Stimulated activated CD8-positive, alpha-beta memory T cell treated with anti-CD3 and anti-CD28 coated beads, Interleukin-12 subunit alpha, Interleukin-12 subunit beta, amount 100 ng/mL, for 4 hours (primary cell): Measurements from ENCODE around the gene KRTAP9-2.
"Not testable (repeated sequence)": the region's sequence is repeated elsewhere in the genome, so short reads cannot be mapped to it uniquely, and the experiment has no call there.

Experiments
- DNase-seq: peaks from one replicate; pipeline ENCODE4 v3.0.0-alpha.2; 2020; ENCODE audit warnings: low read depth

Gene KRTAP9-2, protein sequence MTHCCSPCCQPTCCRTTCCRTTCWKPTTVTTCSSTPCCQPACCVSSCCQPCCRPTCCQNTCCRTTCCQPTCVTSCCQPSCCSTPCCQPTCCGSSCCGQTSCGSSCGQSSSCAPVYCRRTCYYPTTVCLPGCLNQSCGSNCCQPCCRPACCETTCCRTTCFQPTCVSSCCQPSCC

DNA sequence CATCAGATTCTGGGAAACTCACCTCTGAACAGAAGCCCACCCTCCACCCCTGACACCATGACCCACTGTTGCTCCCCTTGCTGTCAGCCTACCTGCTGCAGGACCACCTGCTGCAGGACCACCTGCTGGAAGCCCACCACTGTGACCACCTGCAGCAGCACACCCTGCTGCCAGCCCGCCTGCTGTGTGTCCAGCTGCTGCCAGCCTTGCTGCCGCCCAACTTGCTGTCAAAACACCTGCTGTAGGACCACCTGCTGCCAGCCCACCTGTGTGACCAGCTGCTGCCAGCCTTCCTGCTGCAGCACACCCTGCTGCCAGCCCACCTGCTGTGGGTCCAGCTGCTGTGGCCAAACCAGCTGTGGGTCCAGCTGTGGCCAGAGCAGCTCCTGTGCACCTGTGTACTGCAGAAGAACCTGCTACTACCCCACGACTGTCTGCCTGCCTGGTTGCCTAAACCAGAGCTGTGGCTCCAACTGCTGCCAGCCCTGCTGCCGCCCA, at the start of gene KRTAP9-2:
Gene KRTAP9-2, plus strand, starts transcription at position 51 of the 498 bp plus-strand sequence. Its CDS starts 7 bp downstream, at position 58.
- not testable (repeated sequence) for DNase-seq

- DNase-seq = no peak
These were observed 49.6 kb upstream of the KRTAP9-2 start for GRCh38 chr17:41176744-41177387.

DNA sequence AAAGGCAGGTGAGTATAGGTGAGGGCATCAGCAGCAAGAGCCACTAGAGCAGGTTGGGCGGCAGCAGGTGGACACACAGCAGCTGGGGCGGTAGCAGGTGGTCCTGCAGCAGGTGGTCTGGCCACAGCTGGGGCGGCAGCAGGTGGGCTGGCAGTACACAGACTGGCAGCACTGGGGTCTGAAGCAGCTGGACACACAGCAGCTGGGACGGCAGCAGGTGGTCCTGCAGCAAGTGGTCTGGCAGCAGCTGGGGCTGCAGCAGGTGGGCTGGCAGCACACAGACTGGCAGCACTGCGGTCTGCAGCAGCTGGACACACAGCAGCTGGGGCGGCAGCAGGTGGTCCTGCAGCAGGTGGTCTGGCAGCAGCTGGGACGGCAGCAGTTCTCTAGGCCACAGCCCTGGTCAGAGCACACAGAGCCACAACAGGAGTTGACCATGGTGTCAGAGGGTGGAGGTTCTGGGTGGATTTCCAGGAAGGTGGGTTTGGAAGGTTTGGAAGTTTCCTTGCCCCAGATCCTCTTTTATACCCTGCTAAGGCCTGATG, 48.6 kb upstream of the KRTAP9-2 start, which contains the start of gene KRTAP4-2:
Gene KRTAP4-2, minus strand, starts transcription at position 495 of the 545 bp plus-strand sequence. Its CDS starts 57 bp downstream, at position 438.
- DNase-seq = no peak

- DNase-seq = no peak
These were observed 48.1 kb upstream of the KRTAP9-2 start for GRCh38 chr17:41178341-41178740.

GRCh38 chr17:41178843-41179616, 47.4 kb upstream of the KRTAP9-2 start:
- no peak for DNase-seq

DNA sequence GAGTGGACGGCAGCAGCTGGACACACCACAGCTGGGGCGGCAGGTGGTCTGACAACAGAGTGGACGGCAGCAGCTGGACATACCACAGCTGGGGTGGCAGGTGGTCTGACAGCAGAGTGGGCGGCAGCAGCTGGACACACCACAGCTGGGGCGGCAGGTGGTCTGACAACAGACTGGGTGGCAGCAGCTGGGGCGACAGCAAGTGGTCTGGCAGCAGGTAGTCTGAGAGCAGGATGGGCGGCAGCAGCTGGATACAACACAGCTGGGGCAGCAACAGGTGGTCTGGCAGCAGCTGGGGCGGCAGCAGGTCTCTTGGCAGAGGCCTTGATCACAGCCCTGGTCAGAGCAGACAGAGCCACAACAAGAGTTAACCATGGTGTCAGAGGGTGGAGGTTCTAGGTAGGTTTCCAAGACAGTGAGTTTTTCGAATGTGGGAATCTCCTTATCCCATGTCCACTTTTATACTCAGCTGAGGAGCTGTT, 41.9 kb upstream of the KRTAP9-2 start, which contains the start of gene KRTAP4-1:
Gene KRTAP4-1, minus strand, starts transcription at position 432 of the 482 bp plus-strand sequence. Its CDS starts 57 bp downstream, at position 375.
- no peak for DNase-seq

- no peak for DNase-seq
These were observed 41.4 kb upstream of the KRTAP9-2 start for GRCh38 chr17:41185001-41185400.

DNA sequence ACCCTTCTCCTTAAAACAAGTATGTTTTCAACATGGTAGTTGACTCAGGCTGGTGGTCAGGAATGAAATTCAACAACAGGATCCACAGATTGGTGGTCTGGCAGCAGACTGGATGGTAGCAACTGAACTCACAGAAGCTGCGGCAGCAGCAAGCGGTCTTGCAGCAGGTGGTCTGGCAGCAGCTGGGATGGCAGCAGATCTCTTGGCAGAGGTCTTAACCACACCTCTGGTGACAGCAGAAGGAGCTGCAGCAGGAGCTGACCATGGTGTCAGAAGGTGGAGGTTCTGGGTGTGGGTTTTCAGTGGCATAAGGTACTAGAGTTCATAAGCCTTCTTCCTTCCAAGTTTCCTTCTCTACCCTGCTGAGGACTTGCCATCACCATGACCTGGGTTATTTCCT, 39.6 kb upstream of the KRTAP9-2 start:
- no peak for DNase-seq

- not testable (repeated sequence) for DNase-seq
These were observed 36.6 kb upstream of the KRTAP9-2 start, which contains the start of gene KRTAP9-1 for GRCh38 chr17:41189837-41190318. Gene KRTAP9-1 (plus strand): TSS chr17:41189887. CDS start chr17:41189887, 0 bp downstream.

- DNase-seq = no peak
These were observed 36.1 kb upstream of the KRTAP9-2 start for GRCh38 chr17:41190328-41190727.

GRCh38 chr17:41196068-41196467, 30.4 kb upstream of the KRTAP9-2 start:
- no peak for DNase-seq

DNA sequence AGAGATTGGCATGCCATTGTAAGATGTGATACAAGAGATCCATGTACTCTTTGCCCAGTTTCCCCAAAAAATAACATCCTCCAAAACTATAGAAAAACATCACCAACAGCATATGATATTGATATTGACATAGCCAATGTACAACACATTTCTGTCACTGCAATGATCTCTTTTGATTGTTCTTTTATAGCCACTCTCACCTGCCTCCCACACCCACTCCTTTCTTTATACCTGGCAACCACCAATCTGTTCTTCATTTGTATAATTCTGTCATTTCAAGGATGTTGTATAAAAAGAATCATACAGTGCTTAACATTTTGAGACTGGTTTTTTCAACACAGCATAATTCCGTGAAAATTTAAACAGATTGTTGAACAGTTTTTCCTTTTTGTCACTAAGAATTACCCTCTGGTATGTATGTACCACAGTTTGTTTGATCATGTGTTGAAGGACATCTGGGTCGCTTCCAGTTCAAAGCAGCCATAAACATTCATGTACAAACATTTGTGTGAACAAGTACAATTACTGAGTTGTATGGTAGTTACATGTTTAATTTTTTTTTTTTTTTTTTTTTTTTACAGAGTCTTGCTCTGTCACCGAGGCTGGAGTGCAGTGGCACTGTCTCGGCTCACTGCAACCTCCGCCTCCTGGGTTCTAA, 26.9 kb upstream of the KRTAP9-2 start:
- no peak for DNase-seq

DNA sequence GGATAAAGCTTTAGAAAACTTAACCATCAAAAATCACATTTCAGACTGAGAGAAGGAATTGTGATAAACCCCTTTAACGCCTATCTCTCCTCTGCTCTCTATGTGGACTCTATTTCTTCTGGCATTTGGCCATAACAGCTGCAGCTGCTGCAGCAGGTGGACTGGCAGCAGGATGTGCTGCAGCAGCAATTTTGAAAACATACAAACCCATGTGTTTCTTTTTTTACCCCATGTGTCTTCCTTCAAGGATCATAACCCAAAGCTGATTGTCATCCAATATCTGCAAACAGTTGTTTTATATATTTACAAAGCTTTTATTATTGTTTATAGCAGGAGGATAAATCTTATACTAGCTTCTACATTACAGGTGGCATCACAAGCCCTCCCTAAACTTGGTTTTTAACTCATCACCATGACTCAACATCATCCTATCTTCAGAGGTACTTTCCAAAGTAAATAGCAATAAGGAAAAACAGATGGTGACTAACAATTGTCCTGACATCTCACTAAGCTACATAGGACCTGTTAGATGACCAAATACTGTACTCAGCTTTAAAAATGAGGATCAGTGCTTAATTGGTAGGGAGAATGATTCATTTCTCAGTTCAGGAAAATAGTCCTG, 14.5 kb upstream of the KRTAP9-2 start:
- DNase-seq = no peak

- DNase-seq = no peak
These were observed 13.8 kb upstream of the KRTAP9-2 start for GRCh38 chr17:41212524-41213169.

GRCh38 chr17:41215681-41216080, 10.8 kb upstream of the KRTAP9-2 start:
- DNase-seq = no peak

DNA sequence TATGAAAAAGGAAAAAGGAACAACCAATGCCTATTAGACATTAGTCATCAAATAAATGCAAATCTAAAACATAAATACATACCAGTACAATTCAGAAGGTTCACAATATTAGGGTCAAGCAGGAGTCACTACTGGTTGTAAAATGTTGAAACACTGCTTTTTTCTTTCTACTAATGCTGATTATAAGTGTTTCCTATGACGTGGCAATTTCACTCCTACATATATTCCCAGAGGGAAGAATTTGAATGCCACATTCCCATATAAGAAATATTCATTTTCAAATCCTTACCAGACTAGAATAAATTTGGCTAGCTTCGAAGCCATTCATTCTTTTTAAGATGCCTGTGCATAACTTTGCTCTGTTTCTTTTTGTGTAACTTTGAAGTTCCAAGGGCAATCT, 2.6 kb upstream of the KRTAP9-2 start:
- no peak for DNase-seq

DNA sequence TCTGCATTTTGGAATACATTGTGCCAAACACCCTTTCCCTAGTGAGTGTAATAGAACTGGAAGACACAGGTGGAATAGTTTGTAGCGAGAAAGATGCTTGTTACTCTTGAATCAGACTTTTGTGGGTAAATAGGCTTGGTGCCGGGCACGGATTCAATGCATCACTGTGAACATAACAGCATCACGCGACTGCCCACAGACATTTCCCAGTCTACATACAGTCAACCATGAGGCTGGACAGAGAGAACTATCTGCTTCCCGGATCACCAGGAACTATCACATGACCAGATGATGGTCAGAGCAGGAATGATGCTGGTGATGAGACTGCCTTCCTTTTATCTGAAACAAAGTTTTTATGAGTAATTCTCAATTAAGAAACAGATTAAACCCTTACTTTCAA, 397 bp upstream of the KRTAP9-2 start:
- no peak for DNase-seq

GRCh38 chr17:41230094-41230493, 3.6 kb downstream of the KRTAP9-2 start:
- no peak for DNase-seq

DNA sequence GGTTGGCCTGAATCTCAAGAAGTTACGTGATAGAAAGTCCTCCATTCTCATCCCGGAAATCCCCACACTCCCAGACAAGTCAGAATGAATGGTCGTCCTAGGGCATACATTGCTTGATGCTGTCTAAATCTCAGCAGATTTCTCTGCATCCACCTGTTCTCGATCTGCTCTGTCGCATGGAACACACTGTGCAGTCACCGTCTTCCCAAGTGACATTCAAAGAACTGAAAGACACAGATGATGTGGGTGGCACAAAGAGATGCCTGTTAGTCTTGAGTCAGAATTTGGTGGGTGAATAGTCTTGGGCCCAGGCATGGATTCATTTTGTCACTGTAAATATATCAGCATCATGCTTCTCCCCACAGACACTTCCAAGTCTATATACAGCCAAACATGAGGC, 5.3 kb downstream of the KRTAP9-2 start:
- no peak for DNase-seq

DNA sequence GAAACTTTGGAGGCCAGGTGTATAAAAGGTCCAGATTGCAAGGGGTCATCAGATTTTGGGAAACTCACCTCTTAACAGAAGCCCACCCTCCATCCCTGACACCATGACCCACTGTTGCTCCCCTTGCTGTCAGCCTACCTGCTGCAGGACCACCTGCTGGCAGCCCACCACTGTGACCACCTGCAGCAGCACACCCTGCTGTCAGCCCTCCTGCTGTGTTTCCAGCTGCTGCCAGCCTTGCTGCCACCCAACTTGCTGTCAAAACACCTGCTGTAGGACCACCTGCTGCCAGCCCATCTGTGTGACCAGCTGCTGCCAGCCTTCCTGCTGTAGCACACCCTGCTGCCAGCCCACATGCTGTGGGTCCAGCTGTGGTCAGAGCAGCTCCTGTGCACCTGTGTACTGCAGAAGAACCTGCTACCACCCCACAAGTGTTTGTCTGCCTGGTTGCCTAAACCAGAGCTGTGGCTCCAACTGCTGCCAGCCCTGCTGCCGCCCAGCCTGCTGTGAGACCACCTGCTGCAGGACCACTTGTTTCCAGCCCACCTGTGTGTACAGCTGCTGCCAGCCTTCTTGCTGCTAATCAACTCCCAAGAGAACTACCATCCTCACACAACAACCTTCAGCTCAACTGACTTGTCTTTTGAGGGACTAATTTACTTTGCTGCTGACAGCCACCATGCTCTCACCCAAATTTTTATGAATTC, 6.1 kb downstream of the KRTAP9-2 start, which contains the start of gene KRTAP9-3:
Gene KRTAP9-3, plus strand, starts transcription at position 51 of the 707 bp plus-strand sequence. Its CDS starts 53 bp downstream, at position 104.
- DNase-seq = not testable (repeated sequence)
